GM21576 (cell line): Measurements from ENCODE around the gene CDH23.

Experiments
- ATAC-seq: cut with Tn5 transposase; IDR thresholded peaks from one replicate; pipeline ENCODE4 v1.9.1; 2021; ENCODE audit warnings: mild to moderate bottlenecking, moderate library complexity; ENCODE audit not compliant: unreplicated experiment

CDH23 gene

DNA sequence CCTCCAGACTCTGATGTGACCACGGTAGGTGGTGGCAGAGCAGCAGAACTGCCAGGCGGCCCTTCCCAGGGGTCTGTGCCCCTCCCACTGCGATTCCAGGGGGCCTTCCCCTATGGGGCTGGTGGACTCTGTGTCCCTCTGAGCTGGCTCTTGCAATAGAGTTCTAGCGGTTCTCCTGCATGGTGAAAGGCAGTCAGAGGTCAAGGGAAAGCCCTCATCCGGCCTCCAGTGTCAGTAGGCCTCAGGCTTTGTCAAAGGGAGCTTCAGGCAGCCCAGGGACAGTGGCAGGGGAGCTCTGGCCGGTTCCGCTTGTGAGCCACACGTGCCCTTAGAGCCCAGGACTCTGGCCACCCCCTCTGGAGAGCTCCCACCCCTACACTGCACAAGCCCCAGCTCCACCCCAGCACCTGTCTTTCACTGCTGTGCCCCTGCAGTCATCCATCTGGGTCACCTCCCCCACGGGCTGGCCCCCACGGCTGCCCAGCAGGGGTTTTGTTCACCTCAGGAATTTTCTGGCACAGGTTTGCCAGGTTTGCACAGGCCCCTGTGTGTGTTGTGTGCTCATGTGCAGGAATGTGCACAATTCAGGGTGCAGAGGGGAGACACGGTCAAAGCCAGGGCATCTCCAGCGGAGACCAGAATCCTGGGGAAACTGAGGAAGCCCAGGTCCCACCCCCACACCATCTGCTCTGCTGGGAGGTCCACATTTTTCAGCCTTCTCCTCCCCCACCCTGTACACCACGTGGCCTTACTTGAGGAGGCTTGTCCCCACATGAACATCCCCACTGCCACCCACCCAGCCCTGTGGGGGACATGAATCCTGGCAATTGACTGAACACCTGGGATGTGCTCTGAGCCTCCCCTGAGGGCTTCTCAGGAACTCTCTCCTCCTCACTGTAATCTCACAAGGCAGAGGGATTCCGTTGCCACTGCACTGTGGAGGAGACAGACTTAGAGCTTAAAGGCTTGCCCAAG lies 299.1 kb downstream of the CDH23 start:
- no peak for ATAC-seq

DNA sequence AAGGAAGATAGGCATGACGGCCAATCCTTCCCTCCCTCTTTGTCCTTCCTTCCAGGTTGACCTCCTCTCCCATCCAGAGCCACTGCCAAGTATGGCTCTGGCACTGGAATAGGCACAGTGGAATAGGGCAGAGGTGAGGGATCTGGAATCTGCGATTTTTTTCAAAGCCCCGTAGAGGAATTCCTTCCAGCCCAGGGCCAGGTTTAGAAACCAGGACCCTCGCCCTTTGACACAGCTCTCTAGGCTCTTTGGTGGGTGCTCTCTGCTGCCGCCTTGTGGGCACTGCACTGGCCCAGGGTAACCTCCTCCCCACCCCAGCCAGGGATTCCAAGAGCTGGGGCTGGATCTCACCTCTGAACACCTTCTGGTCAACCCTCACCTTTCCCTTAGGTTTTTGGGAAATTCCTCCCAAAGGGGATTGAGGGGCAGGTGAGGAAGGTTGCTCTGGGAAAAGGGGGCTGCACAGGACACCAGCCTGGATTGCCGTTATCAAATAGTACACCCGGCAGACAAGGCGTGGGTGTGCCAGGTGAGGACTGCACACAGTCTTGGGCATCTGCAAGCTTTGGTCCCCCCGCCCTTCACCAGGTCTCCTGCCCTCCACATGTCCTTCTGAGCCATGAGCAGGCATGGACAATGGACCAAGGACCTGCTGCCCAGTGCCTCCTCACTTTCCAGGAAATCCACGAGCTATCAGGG lies 300.1 kb downstream of the CDH23 start:
- no peak for ATAC-seq

DNA sequence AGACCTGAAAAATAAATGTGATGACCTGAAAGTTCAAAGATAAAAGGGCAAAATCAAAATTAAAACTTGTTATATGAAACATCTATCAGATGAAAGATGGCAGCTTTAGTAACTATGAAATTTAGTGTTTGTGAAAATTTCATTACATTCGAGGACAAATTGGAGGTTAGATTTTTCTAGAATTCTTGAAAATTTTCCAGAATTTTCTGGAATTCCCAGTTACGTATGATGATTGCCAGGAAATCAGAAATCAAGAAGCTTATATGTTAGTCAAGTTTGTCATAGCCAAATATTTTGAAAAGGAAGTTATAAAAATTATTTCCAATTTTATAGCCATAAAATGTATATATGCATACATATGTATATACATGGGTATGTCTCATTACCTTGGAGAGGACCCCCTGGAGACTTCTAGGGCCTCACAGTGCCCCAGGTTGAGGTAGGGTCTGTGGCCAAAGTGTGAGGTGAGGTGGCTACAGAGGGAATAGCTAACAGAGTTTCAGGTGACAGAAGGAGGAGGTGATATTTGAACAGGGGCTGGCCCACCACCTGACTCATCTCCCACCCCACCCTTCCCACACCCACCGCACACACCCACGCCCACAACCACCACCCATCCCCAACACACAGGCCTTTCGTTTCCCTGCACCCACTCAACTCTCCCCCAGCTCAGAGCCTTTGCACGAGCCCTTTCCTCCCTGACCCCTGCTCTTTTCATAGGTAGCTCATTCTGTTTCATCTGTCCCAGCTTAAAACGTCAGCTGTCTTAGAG lies 301.4 kb downstream of the CDH23 start:
- ATAC-seq, result no peak

DNA sequence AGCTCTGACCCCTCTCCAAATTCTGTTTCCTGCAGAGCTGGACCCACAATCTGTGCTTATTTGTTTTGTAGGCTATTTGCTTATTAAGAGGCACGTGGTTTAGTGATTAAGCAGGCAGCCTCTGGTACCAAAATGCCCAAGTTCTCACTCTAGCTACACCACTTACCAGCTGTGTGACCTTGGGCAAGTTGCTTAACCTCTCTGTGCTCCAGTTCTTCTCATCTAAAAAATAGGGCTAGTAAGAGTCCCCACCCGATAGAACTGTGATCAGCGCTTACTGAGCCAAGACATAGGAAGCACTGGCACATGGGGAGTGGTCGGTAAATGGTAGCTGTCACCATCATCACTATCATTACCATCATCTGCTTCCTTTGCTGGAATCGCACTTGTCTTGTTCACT lies 302.0 kb downstream of the CDH23 start:
- no peak for ATAC-seq

DNA sequence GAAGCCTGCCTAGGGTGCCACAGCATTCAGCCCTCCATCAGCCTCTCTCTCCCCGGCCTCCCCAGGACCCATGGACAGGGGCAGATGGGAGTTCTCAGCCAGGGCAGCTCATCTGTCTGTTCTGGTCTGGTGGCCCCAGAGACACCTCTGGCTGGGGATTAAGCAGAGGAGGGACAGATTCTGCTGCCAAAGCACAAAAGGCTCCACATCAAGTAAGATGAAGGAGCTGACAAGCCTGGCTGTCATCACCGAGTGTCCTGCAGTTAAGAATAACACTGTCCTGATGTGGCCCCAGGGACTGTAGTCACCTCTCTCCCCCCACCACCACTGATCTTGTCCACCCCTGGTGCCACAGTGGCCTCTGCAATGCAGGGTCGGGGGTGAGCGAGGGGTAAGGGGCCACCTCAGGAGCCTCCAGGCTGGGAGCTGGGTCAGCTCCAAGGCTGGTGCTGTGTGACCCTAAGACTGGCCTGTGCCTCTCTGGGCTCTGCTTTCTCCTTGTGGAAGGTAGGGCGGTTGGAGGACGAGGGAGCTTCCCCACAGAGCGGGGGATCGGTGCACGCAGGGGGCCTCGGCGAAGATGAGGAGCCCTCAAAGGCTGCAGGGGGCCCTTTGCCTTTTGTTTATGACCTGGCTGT lies 304.1 kb downstream of the CDH23 start:
- ATAC-seq, result no peak

DNA sequence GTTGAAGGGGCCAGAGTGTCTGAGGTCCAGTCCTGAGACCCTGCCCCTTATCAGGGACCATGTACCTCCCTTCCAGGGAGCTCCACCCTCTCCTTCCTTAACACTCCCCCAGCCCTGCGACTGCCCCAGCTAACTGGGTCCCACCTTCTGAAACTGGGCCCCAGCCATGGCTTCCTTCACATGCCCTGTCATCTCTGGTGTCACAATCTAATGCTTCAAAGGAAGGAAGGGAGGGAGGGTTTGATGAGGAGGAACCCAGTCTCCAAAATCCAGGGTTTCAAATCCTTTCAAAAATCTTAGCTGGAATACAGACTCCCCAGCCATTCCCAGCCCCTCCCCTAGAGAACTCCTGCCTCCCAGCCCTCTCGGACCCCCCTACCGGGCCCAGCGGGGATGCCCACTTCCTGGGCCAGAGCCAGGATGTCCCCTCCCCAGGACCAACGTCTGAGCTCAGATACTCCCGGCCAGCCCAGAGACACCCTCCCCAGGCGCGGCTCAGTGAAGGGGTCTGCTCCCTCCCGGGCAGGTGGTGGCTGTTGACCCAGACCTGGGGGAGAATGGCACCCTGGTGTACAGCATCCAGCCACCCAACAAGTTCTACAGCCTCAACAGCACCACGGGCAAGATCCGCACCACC lies 304.9 kb downstream of the CDH23 start:
- ATAC-seq, result no peak

DNA sequence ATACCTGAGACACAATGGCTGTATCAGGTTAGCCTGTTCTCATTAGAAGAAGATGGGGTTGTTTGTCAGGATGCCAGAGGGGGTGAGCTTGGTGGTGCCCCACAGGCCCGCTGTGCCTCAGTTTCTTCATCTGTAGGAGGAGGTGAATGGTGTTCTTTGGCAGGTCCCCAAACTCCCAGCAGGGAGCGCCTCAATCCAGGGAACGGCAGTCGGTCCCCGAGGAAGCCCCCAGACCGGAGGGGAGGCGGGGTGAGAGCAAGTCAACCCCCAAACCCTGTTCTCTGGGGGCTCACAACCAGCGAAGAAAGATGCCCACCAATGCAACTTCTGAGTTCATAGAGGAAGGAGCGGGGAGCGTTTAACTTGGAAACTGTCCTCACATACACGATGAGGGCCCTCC lies 306.9 kb downstream of the CDH23 start:
- no peak for ATAC-seq

DNA sequence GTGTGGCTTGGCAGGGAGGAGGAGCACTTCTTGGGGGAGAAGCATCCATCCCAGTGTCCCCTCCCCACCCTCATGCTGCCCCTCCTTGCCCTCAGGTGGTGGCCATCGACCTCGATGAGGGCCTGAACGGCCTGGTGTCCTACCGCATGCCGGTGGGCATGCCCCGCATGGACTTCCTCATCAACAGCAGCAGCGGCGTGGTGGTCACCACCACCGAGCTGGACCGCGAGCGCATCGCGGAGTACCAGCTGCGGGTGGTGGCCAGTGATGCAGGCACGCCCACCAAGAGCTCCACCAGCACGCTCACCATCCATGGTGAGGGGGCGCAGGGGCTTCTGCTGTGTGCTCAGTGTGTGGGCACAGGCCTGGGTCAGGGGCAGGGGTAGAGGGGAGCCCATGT lies 308.1 kb downstream of the CDH23 start:
- no peak for ATAC-seq

DNA sequence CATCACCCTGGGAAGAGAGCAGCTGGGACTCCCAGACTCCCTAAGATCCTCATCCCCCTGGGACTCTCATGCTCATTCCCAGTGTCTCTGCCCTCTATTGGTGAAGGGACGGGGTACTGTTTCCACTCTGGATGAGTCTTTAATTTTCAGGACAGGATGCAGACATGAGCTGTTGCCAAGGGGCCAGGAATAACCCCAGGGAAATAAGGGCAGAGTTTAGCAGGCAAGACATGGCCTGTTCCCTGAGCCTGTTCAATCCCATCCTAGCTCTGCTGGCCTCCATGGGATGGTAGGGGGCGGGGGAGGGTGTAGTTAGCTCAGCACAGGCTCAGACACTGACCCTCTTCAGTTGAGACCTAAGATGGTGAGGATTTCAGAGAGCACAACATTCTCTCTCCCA lies 308.9 kb downstream of the CDH23 start:
- no peak for ATAC-seq

DNA sequence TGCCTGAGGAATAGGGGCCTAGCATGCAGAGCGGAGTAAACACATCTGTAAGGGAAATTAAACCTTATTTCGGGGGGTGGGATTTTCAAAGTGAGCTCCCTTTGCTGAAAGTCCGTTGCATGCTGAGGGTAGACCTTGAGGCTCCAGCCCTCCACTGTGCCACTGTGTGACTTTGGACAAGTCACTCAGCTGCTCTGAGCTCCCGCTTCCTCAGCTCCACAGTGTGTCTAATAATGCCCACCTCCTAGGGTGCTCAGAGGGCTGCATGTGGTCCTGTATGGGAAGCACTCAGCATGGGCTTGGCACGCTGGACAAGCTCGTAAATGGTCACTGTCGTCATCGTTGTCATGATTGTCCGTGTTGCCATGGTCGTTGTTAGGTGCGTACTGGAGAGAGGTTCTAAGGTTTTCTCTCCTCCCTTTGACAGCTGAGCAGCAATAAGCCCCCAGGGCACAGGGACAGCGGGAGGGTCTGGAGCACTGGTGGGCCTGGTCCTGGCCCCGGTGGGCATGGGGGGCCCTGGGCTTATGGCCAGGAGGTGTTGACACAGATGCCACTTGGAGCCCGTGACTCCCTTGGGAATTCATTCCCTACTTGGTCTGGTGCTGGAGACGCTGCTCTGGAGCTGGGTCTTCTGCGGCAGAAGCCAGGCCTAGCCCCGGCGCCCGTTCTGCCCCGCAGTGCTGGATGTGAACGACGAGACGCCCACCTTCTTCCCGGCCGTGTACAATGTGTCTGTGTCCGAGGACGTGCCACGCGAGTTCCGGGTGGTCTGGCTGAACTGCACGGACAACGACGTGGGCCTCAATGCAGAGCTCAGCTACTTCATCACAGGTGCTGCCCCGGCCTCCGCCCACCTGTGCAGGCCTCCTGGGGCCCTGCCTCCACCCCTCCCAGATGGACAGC lies 309.7 kb downstream of the CDH23 start:
- ATAC-seq, result no peak

DNA sequence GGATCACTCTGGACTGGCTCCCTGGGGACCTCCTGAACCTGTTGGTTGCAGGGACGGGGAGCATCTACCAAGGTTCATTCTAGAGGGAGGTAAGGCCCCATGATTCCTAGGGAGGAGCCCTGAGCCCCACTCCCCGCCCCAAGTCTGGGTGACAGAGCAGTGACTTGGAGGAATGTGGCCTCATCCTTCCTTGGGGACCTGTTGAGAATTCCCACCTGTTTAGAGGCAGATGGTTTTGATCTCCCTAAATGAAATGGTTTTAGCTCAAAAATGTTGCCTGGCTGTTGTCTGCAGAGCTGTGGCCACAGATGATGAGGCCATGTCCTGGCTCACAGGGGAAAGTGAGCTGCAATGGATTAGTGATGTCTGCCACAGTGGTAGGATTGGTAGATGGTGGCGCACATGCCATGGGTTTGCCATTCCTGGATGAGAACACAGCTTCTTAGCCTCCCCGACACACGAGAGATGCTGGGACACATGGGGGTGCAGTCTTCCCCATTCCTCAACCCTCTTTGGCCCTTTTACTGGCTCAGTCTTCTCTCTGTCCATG lies 310.6 kb downstream of the CDH23 start:
- no peak for ATAC-seq

DNA sequence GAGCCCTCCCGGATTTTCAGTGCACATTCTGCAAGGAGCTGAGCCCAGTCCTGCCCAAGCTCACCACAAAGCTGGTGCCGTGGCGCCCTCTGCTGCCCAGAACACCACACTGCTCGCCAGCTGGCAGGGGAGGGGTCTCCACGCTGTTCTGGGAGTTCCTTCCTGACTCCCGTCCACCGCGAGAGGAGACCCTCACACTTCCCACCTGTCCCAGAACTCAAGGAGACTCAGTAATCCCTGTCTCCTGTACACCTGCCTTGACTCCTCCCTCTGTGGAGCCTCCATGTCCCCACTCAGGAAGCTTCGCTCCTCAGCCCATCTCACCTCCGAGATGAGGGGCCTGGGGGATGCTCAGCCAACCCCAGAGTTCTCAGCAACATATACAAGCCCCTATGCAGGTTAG lies 311.6 kb downstream of the CDH23 start:
- no peak for ATAC-seq

DNA sequence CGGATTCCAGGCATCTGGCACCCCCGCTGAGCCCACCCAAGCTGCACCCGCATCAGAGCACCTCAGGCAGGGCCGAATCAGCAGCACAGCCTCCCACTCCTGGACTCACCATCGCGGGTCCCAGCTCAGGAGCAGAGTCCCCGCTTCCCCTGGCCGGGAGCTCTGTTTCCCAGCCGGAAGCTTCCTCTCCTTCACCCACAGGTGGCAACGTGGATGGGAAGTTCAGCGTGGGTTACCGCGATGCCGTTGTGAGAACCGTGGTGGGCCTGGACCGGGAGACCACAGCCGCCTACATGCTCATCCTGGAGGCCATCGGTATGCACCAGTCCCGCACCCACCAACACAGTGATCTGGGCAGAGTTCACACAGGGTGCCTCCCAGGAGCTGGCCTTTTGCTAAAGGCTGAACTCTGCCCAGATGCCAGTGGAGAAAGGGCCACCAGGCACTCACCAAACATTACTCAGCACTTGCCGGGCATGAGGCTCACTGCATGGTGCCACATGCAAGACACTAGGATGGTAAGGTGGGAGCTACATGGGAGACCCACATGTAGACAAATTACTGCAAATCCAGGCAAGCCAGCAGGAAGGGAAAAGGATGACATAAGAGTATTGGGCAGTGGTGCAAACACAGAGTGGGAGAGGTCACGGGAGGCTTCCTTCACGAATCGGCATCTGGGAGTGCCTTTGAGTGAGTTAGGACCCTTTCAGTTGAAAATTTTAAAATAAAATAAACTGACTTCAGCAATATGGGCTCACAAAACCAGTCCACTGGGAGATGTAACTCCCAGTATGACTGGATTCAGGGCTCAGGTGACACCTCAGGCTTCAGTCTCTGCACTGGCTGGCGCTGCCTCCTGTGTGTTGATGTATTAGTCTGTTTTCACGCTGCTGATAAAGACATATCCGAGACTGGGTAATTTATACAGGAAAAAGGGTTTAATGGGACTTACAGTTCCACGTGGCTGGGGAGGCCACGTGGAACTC lies 312.5 kb downstream of the CDH23 start:
- ATAC-seq, result no peak

DNA sequence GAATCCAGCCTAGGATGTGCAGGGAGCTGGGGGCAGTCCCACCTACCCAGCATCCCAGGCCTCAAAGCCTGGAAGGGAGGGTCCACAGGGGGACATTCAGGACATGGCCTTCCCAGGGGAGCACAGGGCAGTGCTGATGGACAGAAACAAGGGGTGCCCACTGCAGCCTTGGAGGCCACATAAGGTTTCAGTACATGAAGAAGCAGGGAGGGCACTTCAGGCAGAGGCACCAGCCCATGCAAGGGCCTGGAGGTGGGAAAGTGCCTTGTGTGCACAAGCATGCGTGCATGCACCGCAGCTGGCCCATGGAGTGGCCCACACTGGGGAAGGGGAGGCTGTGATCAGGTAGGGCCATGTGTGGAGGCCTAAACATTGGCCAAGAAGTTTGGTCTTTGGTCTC lies 313.8 kb downstream of the CDH23 start:
- ATAC-seq, result no peak

DNA sequence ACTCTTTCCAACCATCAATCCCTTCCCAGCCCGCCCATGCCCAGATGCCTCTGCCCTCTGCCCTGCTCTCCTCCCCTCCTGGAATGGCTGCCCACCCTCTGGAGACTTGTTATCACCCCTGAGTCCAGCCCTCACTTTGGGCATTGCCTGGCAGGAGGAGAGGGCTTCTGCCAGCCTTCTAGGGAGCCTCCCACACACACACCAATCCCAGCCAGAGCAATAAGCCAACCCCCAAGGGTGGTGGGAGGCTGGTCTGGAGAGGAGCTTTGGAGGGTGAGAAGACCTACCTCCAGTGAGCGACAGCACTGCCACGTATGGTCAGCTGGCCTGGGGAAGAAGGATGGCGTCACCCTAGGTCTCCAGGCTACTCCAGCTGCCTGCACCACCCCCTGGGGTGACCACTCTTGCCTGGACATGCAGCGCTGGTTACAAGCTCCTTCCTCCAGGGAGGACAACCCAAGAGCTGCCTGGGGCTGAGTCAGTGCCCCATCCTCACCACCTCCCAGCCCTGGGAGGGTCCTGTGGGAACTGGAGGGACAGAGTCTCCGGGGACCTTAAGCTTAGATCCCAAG lies 314.4 kb downstream of the CDH23 start:
- ATAC-seq, result no peak

DNA sequence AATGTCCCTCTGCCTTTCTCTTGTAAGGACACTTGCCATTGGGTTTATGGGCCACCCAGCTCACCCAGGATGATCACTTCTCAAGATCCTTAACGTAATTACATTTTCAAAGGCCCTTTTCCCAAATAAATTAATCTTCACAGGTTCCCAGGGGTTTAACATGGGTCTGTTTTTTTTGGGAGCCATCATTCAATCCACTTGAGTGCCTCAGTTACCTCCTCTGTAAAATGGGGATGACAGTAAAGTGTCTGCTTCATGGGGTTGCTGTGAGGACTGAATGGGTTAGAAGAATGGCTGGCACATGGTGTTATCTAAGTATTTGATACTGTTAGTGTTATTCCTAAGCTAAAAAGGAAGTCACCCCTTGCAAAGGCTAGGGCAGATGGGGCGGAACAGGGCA lies 315.4 kb downstream of the CDH23 start:
- ATAC-seq, result no peak

DNA sequence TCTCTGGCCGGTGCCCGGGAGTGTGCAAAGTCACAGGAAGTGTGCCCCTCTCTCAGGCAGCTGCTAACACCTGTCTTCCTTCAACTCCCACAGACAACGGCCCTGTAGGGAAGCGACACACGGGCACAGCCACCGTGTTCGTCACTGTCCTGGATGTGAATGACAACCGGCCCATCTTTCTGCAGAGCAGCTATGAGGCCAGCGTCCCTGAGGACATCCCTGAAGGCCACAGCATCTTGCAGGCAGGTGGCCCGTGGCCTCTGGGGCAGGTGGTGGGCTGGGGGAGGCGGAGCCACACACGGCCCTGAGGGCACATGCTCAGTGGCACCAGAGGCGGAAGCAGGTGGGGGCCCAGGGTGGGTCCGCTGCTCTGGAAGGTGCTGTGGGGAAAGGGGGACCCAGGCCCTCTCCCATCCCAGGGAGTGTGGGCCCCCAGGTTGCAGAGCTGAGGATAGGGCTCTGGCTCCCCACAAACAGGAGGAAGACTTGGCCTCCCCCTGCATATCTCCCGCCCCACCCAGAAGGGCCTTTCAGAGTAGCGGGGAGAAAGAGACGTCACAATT lies 315.9 kb downstream of the CDH23 start:
- no peak for ATAC-seq
